GM18498 (cell line): ENCODE data around the gene PJA1.

Experiments used
- ATAC-seq: cut with Tn5 transposase; IDR thresholded peaks from one replicate; pipeline ENCODE4 v1.9.1; 2021; ENCODE audit warnings: mild to moderate bottlenecking, moderate library complexity; ENCODE audit not compliant: unreplicated experiment

The PJA1 gene

GRCh38 chrX:69116077-69116476 is 49.2 kb downstream of the PJA1 start:
- ATAC-seq = no peak

GRCh38 chrX:69113723-69114122 is 51.5 kb downstream of the PJA1 start:
- no peak for ATAC-seq
